Measurements from ENCODE around the gene EIF5.

- TF ChIP-seq POLR2A (IDR thresholded peaks at IDR 0.05; ENCODE audit: low read depth, low read length) (no peak), POLR2AphosphoS5 (IDR thresholded peaks at IDR 0.05; ENCODE audit: low read depth, low read length) (0 out of 2 replicates have a peak, but pooled peaks have one; percentile 38), TAF1 (IDR thresholded peaks at IDR 0.05; ENCODE audit: borderline replicate concordance, low read depth, low read length) (no peak)
Observed at GRCh38 chr14:103341250-103342129, 7.5 kb downstream of the EIF5 start.
